Coronary artery (tissue), 2 donors: ENCODE results near the gene C12orf60.

Experiments
- DNase-seq: peaks from one replicate; pipeline ENCODE4 v3.0.0-alpha.2; 2017; ENCODE audit warnings: low spot score
- H3K27ac ChIP-seq, 2 donors: fragments of 200-600 bp; sonication (generic); one replicate each; pipeline ENCODE4 v1.5.1; 2016 to 2019
- H3K4me3 ChIP-seq: fragments of 200-600 bp; sonication (generic); 2 replicates; pipeline ENCODE4 v1.5.1; 2016; ENCODE audit warnings: mild to moderate bottlenecking, moderate library complexity
- CTCF ChIP-seq: fragments of 200-600 bp; sonication (generic); IDR thresholded peaks from one replicate; pipeline ENCODE4 v1.5.1; 2019; ENCODE audit warnings: antibody characterized with exemption

The C12orf60 gene

GRCh38 chr12:14773685-14774073 is 29.8 kb upstream of the C12orf60 start:
- peak overlapping the region; percentile 90 for H3K4me3 ChIP-seq
- peak overlapping the region; percentile 94 to 97 for H3K27ac ChIP-seq
- TF ChIP-seq CTCF: no peak
- DNase-seq: peak; percentile 77

- TF ChIP-seq CTCF: no peak
- Histone ChIP-seq H3K27ac (peak overlapping the region; percentile 94 to 97), H3K4me3 (peak overlapping the region; percentile 90)
- peak; percentile 98 for DNase-seq
Measured at GRCh38 chr12:14774074-14774905, 29.2 kb upstream of the C12orf60 start.

- peak overlapping the region; percentile 90 for H3K4me3 ChIP-seq
- H3K27ac ChIP-seq: peak overlapping the region; percentile 94 to 97
- peak; percentile 84 for DNase-seq
- TF ChIP-seq CTCF: no peak
Measured at GRCh38 chr12:14774906-14775635, 28.4 kb upstream of the C12orf60 start.

- H3K27ac ChIP-seq: peak overlapping the region; percentile 94 to 97
- H3K4me3 ChIP-seq: peak overlapping the region; percentile 90
- DNase-seq: no peak
- no peak for TF ChIP-seq CTCF
Measured at GRCh38 chr12:14775636-14775980, 27.9 kb upstream of the C12orf60 start.

GRCh38 chr12:14776236-14776961 is 27.1 kb upstream of the C12orf60 start:
- DNase-seq: no peak
- no peak for TF ChIP-seq CTCF
- H3K4me3 ChIP-seq: peak overlapping the region; percentile 90
- peak overlapping the region; percentile 94 to 97 for H3K27ac ChIP-seq

GRCh38 chr12:14777271-14777670 is 26.2 kb upstream of the C12orf60 start:
- Histone ChIP-seq H3K4me3 (peak overlapping the region; percentile 90), H3K27ac (peak overlapping the region in 1 of 2 donors; percentile 97)
- no peak for TF ChIP-seq CTCF
- DNase-seq: no peak
